ENCODE measurements around the gene KIAA0040. TPM values are rescaled to one million over a fixed set of nuclear protein-coding genes. Genes with fewer than 3 reads are reported as not detected.

Gene KIAA0040
- total RNA-seq, 1 donor from 2014 or later = 44.8 TPM

DNA sequence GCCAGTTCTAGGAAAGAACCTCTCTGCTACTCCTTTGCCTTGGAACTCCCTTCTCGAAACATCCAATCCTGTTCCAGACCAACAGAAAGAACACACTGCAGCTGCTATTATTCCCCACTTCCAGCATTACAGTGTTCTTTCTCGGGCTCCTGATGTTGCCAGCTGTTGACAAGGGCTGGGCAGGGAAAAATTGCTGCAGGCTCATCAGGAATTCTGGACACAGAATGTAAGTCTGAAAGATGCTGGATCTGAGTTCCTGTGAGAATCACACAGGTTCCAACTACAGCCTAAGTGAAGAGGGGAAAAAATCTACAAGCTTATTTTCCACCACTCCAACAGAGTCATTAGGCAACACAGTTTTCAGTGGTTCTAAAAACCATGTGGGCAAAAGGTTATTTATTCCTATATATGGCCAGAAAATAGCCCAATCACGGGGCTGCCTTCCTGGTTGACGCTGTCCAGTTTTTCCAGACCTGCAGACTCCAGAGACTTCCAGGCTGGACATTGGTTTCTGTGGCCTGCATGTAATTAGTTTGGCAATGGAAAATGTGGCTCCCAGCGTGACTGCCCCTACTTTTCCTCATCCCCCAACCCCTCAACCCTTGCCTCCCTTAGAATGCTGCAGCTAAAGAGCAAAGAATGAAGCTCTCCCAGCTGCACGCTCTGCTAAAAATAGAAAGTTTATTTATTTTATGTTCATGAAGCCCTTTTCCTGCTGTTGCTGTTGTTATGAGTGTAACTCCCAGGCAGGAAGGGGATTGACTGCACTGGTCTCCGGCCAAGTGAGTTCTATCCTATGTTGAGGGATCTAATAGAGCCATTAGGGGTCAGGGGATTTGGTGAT, 8.3 kb upstream of the KIAA0040 start:
- intact Hi-C loops (cut with DNase I) = no loop called here
- H3K36me3 ChIP-seq = no peaks in the 10 kb centered on the region
- H3K4me3 ChIP-seq = peak overlapping the region; percentile 3
- DNase-seq (no peak), ATAC-seq (peak; percentile 52)
- no peaks in the 10 kb centered on the region for H3K27me3 ChIP-seq
- H3K9me3 ChIP-seq = no peaks in the 10 kb centered on the region
- TF ChIP-seq, protein P1, sequence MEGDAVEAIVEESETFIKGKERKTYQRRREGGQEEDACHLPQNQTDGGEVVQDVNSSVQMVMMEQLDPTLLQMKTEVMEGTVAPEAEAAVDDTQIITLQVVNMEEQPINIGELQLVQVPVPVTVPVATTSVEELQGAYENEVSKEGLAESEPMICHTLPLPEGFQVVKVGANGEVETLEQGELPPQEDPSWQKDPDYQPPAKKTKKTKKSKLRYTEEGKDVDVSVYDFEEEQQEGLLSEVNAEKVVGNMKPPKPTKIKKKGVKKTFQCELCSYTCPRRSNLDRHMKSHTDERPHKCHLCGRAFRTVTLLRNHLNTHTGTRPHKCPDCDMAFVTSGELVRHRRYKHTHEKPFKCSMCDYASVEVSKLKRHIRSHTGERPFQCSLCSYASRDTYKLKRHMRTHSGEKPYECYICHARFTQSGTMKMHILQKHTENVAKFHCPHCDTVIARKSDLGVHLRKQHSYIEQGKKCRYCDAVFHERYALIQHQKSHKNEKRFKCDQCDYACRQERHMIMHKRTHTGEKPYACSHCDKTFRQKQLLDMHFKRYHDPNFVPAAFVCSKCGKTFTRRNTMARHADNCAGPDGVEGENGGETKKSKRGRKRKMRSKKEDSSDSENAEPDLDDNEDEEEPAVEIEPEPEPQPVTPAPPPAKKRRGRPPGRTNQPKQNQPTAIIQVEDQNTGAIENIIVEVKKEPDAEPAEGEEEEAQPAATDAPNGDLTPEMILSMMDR (IDR thresholded peaks at IDR 0.05) = no peak
- H3K27ac ChIP-seq = peak overlapping the region; percentile 80
- peaks cover 32% of the 10 kb centered on the region for H3K4me1 ChIP-seq

DNA sequence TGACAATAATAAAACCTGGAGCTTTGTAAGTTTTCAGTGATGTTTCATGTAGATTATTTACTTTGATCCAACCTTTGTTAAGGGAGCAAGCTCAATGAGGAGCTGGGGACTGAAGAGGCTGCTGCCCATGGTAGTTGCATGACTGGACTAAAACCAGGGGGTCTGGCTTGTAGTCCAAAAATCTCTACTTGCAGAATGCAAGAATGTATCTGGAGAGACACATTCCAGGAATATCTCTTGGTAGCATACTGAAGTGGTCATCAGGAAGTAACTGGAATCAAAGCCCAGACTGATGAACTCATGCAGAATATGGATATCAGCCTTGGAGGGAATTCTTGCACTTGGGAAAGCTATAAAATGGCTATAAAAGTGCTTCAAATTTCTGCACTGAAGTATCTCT, 5.8 kb upstream of the KIAA0040 start:
- TF ChIP-seq, protein P1 (IDR thresholded peaks at IDR 0.05) = no peak
- no peaks in the 10 kb centered on the region for H3K36me3 ChIP-seq
- no peak overlapping the region for H3K27ac ChIP-seq
- peaks cover 38% of the 10 kb centered on the region for H3K4me1 ChIP-seq
- no peaks in the 10 kb centered on the region for H3K9me3 ChIP-seq
- no peak overlapping the region for H3K4me3 ChIP-seq
- intact Hi-C loops (cut with DNase I) = no loop called here
- DNase-seq (no peak), ATAC-seq (no peak)
- H3K27me3 ChIP-seq = no peaks in the 10 kb centered on the region

DNA sequence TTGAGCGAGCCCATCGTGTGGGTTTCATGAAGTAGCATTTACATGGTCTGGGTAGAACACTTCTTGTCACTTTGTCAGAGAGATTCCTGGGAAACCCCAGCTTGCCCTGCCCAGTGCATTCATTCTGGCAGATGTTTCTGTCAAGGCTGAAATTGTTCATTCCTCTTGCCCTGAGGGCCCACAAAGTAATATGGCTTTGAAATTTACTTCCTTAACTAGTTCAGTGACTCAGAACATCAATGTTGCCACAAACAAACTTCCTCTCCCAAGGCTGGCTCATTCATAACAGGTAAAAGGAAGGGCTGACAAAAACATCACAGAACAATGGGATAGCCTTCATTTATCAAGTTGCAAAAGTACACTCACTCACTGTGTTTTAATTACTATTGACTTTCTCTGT, 5.0 kb upstream of the KIAA0040 start:
- intact Hi-C loops (cut with DNase I) = no loop called here
- no peaks in the 10 kb centered on the region for H3K36me3 ChIP-seq
- H3K4me3 ChIP-seq = no peak overlapping the region
- peaks cover 41% of the 10 kb centered on the region for H3K4me1 ChIP-seq
- H3K27me3 ChIP-seq = no peaks in the 10 kb centered on the region
- no peak for DNase-seq
- H3K9me3 ChIP-seq = no peaks in the 10 kb centered on the region
- H3K27ac ChIP-seq = peak overlapping the region; percentile 59
- TF ChIP-seq, protein P1 (IDR thresholded peaks at IDR 0.05) = no peak
- ATAC-seq = no peak

DNA sequence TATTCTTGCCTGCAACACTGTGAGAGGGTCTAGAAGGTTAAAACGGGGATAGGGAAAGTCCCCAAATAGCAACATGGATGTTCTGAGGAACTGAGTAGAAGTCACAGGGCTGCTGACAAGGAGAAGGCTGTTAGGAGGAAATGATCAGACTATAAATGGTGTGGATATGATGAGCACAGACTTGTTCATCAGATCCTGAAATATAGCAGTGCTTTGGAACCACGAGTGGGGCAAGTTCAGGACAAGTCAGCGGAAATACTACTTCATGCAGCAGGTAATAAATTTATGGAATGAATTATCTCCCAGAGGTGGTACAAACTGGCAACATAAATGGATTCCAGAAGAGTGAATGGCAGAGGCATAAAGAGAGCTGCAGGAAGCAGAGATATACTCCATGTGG, 3.2 kb upstream of the KIAA0040 start:
- intact Hi-C loops (cut with DNase I) = no loop called here
- Histone ChIP-seq H3K27me3 (no peaks in the 10 kb centered on the region), H3K36me3 (no peaks in the 10 kb centered on the region), H3K4me1 (peaks cover 35% of the 10 kb centered on the region), H3K9me3 (no peaks in the 10 kb centered on the region), H3K4me3 (no peak overlapping the region), H3K27ac (no peak overlapping the region)
- ATAC-seq = no peak
- DNase-seq = no peak
- TF ChIP-seq, protein P1 (IDR thresholded peaks at IDR 0.05) = no peak

DNA sequence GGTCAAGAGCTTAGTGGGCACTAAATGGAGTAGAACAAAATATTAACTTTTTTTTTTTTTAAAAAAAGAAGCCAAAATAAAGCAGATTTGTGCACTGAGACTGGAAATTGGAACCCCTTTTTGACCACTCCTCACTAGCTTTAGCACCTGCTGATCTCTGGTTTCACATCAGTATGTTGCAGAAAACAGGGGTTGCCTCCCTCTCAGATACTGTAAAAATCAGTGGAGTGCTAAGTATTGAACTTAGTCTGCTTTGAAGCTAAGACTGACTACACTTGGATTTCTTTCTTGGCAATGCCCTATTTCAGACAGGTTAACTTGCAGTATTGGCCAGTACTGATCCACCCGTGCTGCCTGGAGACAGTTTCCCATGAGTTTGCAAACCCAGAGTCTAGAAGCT, 2.7 kb upstream of the KIAA0040 start:
- no peaks in the 10 kb centered on the region for H3K36me3 ChIP-seq
- no peaks in the 10 kb centered on the region for H3K27me3 ChIP-seq
- no peak for ATAC-seq
- no peak for DNase-seq
- TF ChIP-seq, protein P1 (IDR thresholded peaks at IDR 0.05) = no peak
- intact Hi-C loops (cut with DNase I) = no loop called here
- H3K9me3 ChIP-seq = no peaks in the 10 kb centered on the region
- H3K27ac ChIP-seq = no peak overlapping the region
- H3K4me3 ChIP-seq = no peak overlapping the region
- peaks cover 32% of the 10 kb centered on the region for H3K4me1 ChIP-seq
